Suprapubic skin (tissue), 4 donors: Measurements from ENCODE around the gene CRYZ. TPM values are rescaled to one million over a fixed set of nuclear protein-coding genes. Genes with fewer than 3 reads are reported as not detected.

Source experiments
- DNase-seq, 2 donors: peaks; one replicate each; pipeline ENCODE4 v3.0.0-alpha.2; 2019; ENCODE audit warnings: low spot score in 2 of 2
- H3K27ac ChIP-seq: fragments of 200-600 bp; sonication (generic); one replicate; pipeline ENCODE4 v1.5.1; 2019
- H3K27me3 ChIP-seq: fragments of 200-600 bp; sonication (generic); one replicate; pipeline ENCODE4 v1.5.1; 2019
- H3K36me3 ChIP-seq: fragments of 200-600 bp; sonication (generic); one replicate; pipeline ENCODE4 v1.5.1; 2019
- H3K4me1 ChIP-seq: fragments of 200-600 bp; sonication (generic); one replicate; pipeline ENCODE4 v1.5.1; 2019
- H3K4me3 ChIP-seq: fragments of 200-600 bp; sonication (generic); one replicate; pipeline ENCODE4 v1.5.1; 2019; ENCODE audit warnings: mild to moderate bottlenecking
- H3K9me3 ChIP-seq: fragments of 200-600 bp; sonication (generic); one replicate; pipeline ENCODE4 v1.5.1; 2019
- EP300 ChIP-seq: sonication (generic); formaldehyde crosslinking; IDR thresholded peaks from one replicate; pipeline ENCODE4 v1.6.1; 2017; ENCODE audit warnings: antibody characterized with exemption
- POLR2A ChIP-seq, 2 donors: fragments of 450-650 bp; IDR thresholded peaks; one replicate each; pipeline ENCODE4 v1.6.1; 2017; ENCODE audit warnings: antibody characterized with exemption in 2 of 2, mild to moderate bottlenecking in 2 of 2, moderate library complexity in 2 of 2
- POLR2AphosphoS5 ChIP-seq, 3 donors: sonication (generic); formaldehyde crosslinking; IDR thresholded peaks; one replicate each; pipeline ENCODE4 v1.6.1; 2017; ENCODE audit warnings: antibody characterized with exemption in 3 of 3
- WGBS: methylation state at CpG from one replicate; pipeline ENCODE4 v1.1.5; 2018; 5-methylcytosine and 5-hydroxymethylcytosine counted together
- total RNA-seq, 4 donors: library from RNA; depleted of rRNA; stranded (reverse); fragments of >200 nt; gene quantifications; one replicate each; pipeline ENCODE4 v1.1.0, GENCODE V29; 2016
- TF ChIP-seq, protein P1 (sequence below), 2 donors: fragments of 200-600 bp in 1 of 2; fragments of 450-650 bp in 1 of 2; sonication (generic) in 1 of 2; IDR thresholded peaks; one replicate each; pipeline ENCODE4 v1.5.1; 2016 to 2019; ENCODE audit warnings: antibody characterized with exemption in 2 of 2, mild to moderate bottlenecking in 1 of 2, moderate library complexity in 1 of 2

The CRYZ gene
- total RNA-seq, 4 donors from 2014 or later, result 18.7 to 39.1 (median 27.3) TPM

DNA sequence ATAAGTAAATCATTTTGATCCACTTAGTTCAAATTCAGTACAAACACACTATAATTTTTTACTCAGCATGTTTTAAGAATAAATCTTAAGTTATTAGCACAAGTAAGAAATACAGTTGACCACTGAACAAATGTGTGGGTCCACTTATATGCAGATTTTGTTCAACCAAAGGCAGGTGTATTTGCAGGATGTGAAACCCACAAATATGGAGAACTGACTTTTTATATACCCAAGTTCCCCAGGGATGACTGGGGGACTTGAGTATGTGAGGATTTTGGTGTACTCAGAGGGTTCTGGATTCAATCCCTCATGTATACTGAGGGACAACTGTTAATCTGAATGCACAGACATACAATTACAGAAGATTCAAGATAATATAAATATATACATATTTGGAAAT, 33.5 kb downstream of the CRYZ start:
- H3K4me3 ChIP-seq, result no peak overlapping the region
- H3K36me3 ChIP-seq, result peaks cover 14% of the 10 kb centered on the region
- no peaks in the 10 kb centered on the region for H3K9me3 ChIP-seq
- TF ChIP-seq POLR2AphosphoS5 (IDR thresholded peaks at IDR 0.05), result no peak
- no peak for TF ChIP-seq POLR2A (IDR thresholded peaks at IDR 0.05)
- TF ChIP-seq EP300, result no peak
- TF ChIP-seq, protein P1, sequence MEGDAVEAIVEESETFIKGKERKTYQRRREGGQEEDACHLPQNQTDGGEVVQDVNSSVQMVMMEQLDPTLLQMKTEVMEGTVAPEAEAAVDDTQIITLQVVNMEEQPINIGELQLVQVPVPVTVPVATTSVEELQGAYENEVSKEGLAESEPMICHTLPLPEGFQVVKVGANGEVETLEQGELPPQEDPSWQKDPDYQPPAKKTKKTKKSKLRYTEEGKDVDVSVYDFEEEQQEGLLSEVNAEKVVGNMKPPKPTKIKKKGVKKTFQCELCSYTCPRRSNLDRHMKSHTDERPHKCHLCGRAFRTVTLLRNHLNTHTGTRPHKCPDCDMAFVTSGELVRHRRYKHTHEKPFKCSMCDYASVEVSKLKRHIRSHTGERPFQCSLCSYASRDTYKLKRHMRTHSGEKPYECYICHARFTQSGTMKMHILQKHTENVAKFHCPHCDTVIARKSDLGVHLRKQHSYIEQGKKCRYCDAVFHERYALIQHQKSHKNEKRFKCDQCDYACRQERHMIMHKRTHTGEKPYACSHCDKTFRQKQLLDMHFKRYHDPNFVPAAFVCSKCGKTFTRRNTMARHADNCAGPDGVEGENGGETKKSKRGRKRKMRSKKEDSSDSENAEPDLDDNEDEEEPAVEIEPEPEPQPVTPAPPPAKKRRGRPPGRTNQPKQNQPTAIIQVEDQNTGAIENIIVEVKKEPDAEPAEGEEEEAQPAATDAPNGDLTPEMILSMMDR (IDR thresholded peaks at IDR 0.05), result no peak
- DNase-seq, result no peak
- no peaks in the 10 kb centered on the region for H3K4me1 ChIP-seq
- no peak overlapping the region for H3K27ac ChIP-seq
- no peaks in the 10 kb centered on the region for H3K27me3 ChIP-seq

- H3K4me1 ChIP-seq, result no peaks in the 10 kb centered on the region
- no peak overlapping the region for H3K4me3 ChIP-seq
- no peak for DNase-seq
- 59% methylated on average over 2 of the region's 2 CpGs for WGBS
- TF ChIP-seq POLR2AphosphoS5 (IDR thresholded peaks at IDR 0.05) (no peak), EP300 (no peak), POLR2A (IDR thresholded peaks at IDR 0.05) (no peak)
- TF ChIP-seq, protein P1 (IDR thresholded peaks at IDR 0.05), result no peak
- H3K27me3 ChIP-seq, result no peaks in the 10 kb centered on the region
- H3K36me3 ChIP-seq, result no peaks in the 10 kb centered on the region
- no peaks in the 10 kb centered on the region for H3K9me3 ChIP-seq
- H3K27ac ChIP-seq, result no peak overlapping the region
Observed at GRCh38 chr1:74697832-74698231, 35.0 kb downstream of the CRYZ start.

GRCh38 chr1:74693473-74693872, 39.4 kb downstream of the CRYZ start:
- Histone ChIP-seq H3K4me1 (no peaks in the 10 kb centered on the region), H3K4me3 (no peak overlapping the region), H3K9me3 (no peaks in the 10 kb centered on the region), H3K36me3 (no peaks in the 10 kb centered on the region), H3K27me3 (no peaks in the 10 kb centered on the region), H3K27ac (no peak overlapping the region)
- 67% methylated on average over 2 of the region's 2 CpGs for WGBS
- TF ChIP-seq POLR2AphosphoS5 (IDR thresholded peaks at IDR 0.05), result no peak
- TF ChIP-seq POLR2A (IDR thresholded peaks at IDR 0.05), result no peak
- TF ChIP-seq, protein P1 (IDR thresholded peaks at IDR 0.05), result no peak
- TF ChIP-seq EP300, result no peak
- DNase-seq, result no peak

DNA sequence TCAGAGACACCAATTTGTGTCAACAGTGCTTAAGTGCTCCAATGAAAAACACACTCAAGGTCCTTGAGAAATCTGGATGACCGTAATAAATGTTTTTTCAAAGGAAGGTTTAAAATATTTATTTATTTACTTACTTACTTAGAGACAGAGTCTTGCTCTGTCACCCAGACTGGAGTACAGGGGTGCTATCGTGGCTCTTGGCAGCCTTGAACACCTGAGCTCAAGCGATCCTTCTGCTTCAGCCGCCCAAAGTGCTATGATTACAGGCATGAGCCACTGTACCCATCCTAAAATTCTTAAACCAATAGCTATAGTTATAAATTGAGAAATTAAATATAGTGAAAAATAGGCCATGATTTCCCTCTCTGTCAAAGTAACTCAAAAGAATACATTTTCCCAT, 41.9 kb downstream of the CRYZ start:
- TF ChIP-seq EP300 (no peak), POLR2A (IDR thresholded peaks at IDR 0.05) (no peak), POLR2AphosphoS5 (IDR thresholded peaks at IDR 0.05) (no peak)
- TF ChIP-seq, protein P1 (IDR thresholded peaks at IDR 0.05), result no peak
- Histone ChIP-seq H3K4me3 (no peak overlapping the region), H3K4me1 (no peaks in the 10 kb centered on the region), H3K27ac (no peak overlapping the region), H3K27me3 (no peaks in the 10 kb centered on the region), H3K9me3 (no peaks in the 10 kb centered on the region), H3K36me3 (no peaks in the 10 kb centered on the region)
- WGBS, result 88% methylated on average over 4 of the region's 4 CpGs
- no peak for DNase-seq

GRCh38 chr1:74690364-74690696, 42.5 kb downstream of the CRYZ start:
- H3K4me1 ChIP-seq, result no peaks in the 10 kb centered on the region
- H3K27ac ChIP-seq, result no peak overlapping the region
- 1% methylated on average over 2 of the region's 2 CpGs for WGBS
- no peak for DNase-seq
- H3K27me3 ChIP-seq, result no peaks in the 10 kb centered on the region
- H3K36me3 ChIP-seq, result no peaks in the 10 kb centered on the region
- H3K9me3 ChIP-seq, result no peaks in the 10 kb centered on the region
- no peak overlapping the region for H3K4me3 ChIP-seq
- TF ChIP-seq, protein P1 (IDR thresholded peaks at IDR 0.05), result no peak
- TF ChIP-seq POLR2A (IDR thresholded peaks at IDR 0.05), result no peak
- no peak for TF ChIP-seq EP300
- TF ChIP-seq POLR2AphosphoS5 (IDR thresholded peaks at IDR 0.05), result no peak
